ENCODE results near the gene ADAMTS2.

- no peak for TF ChIP-seq CTCF (IDR thresholded peaks at IDR 0.05; ENCODE audit: insufficient read depth, low read depth, low read length)
- TF ChIP-seq EZH2 (IDR thresholded peaks at IDR 0.05; ENCODE audit: insufficient read depth, low read length) = no peak
Measured at GRCh38 chr5:179373101-179373934, 28.1 kb upstream of the ADAMTS2 start.

Measured in astrocyte (in vitro differentiated cells and primary cell).